ENCODE results near the gene OSER1. TPM values are rescaled to one million over a fixed set of nuclear protein-coding genes. Genes with fewer than 3 reads are reported as not detected.

OSER1 gene
- total and polyA plus RNA-seq, 2 of the 8 experiments (the other 6 are each of a cell fraction or from before 2014, with no cell fraction given) = 24.5 to 31.8 TPM

DNA sequence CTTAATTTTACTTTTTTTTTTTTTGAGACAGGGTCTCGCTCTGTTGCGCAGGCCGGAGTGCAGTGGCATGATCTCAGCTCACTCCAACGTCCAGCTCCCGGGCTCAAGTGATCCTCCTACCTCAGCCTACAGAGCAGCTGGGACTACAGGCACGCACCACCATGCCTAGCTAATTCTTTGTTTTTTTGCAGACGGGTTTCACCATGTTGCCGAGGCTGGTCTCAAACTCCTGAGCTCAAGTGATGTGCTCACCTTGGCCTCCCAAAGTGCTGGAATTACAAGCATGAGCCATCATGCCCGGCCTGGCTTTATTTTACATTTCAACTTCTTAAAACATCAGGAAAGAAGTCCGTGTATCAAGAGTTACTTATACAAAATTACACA is 5.7 kb downstream of the OSER1 start:
- Histone ChIP-seq H3K14ac (ENCODE audit: insufficient read length) (no peak overlapping the region), H4K20me1 (replicated peaks in 1 of 2; ENCODE audit: control insufficient read depth in 1 of 2, insufficient read depth in 2 of 2, low read length in 2 of 2) (peaks cover 7 to 8% of the 10 kb centered on the region in 2 experiments), H4K8ac (ENCODE audit: extremely low read depth, insufficient read depth, low read length) (no peak overlapping the region), H3K9ac (replicated peaks in 1 of 4; ENCODE audit: extremely low read depth in 1 of 4, low read depth in 3 of 4, low read length in 3 of 4) (no peak overlapping the region), H4K5ac (ENCODE audit: insufficient read length, low read depth, low read length) (no peak overlapping the region), H3K79me1 (ENCODE audit: low read depth, low read length) (peaks cover 2% of the 10 kb centered on the region), H3K79me2 (ENCODE audit: control insufficient read depth in 1 of 2, insufficient read depth in 2 of 2, low read length in 2 of 2) (peaks cover 11 to 74% of the 10 kb centered on the region in 2 experiments), H3K18ac (ENCODE audit: extremely low read depth, low read length) (no peak overlapping the region), H3K23me2 (ENCODE audit: low read depth, low read length) (peaks cover 3% of the 10 kb centered on the region; the same call in 1 of the 2 replicates), H2BK15ac (ENCODE audit: low read length) (no peak overlapping the region), H4K91ac (replicated peaks; ENCODE audit: insufficient read length, low read length) (no peak overlapping the region), H3K27ac (ENCODE audit: low read depth, low read length) (no peak overlapping the region), H3K9me3 (ENCODE audit: insufficient read depth in 2 of 2, low read depth in 1 of 2, low read length in 1 of 2) (no peaks in the 10 kb centered on the region), H2BK120ac (replicated peaks; ENCODE audit: low read depth, low read length) (no peak overlapping the region), H3K36me3 (ENCODE audit: control insufficient read depth in 2 of 4, insufficient read depth in 4 of 4, low read length in 3 of 4) (peaks cover 4 to 52% (median 25%) of the 10 kb centered on the region in 4 experiments; a peak in 7 of 8 replicates), H3K56ac (replicated peaks; ENCODE audit: insufficient read length, low read depth, low read length) (no peak overlapping the region), H2BK12ac (ENCODE audit: low read depth, low read length) (no peak overlapping the region), H3K4me2 (ENCODE audit: insufficient read depth in 1 of 2, low read depth in 2 of 2, low read length in 2 of 2) (no peak overlapping the region), H2AFZ (ENCODE audit: low read length) (no peak overlapping the region), H3K4ac (replicated peaks; ENCODE audit: insufficient read length, low read depth, low read length) (no peak overlapping the region), H3K23ac (ENCODE audit: insufficient read length) (no peak overlapping the region), H3K4me3 (ENCODE audit: extremely low read depth in 1 of 4, insufficient read depth in 2 of 4, low read depth in 3 of 4, low read length in 4 of 4) (no peak overlapping the region), H3K27me3 (replicated peaks in 1 of 4; ENCODE audit: control insufficient read depth in 3 of 4, extremely low read depth in 1 of 4, insufficient read depth in 3 of 4, low read length in 3 of 4) (no peaks in the 10 kb centered on the region), H2BK20ac (ENCODE audit: low read length) (no peak overlapping the region), H3K4me1 (replicated peaks in 1 of 4; ENCODE audit: control insufficient read depth in 3 of 4, insufficient read depth in 4 of 4, low read length in 3 of 4) (peaks cover 0 to 4% (median 2%) of the 10 kb centered on the region in 4 experiments; a peak in 3 of 7 replicates), H2AK5ac (ENCODE audit: low read depth, low read length) (no peak overlapping the region), H2BK5ac (ENCODE audit: low read depth, low read length) (no peak overlapping the region)
- WGBS, 2 experiments (ENCODE audit: extremely low coverage in 1 of 2, insufficient coverage in 1 of 2, insufficient read length in 1 of 2, insufficient replicate concordance in 2 of 2, low coverage in 1 of 2, low lambda C conversion rate in 2 of 2, missing lambda C conversion rate in 1 of 2) = 91% methylated on average over 10 of the region's 10 CpGs; no CpG with 5 or more reads in 1 of the 2 experiments
- FAIRE-seq (no peak), DNase-seq (ENCODE audit: low read depth in 1 of 2, low spot score in 2 of 2) (no peak)
- CTCF ChIA-PET (ENCODE audit: partially characterized antibody) = interaction anchor here (0.7 kb wide), 1 partner anchor 88 kb away, joined by 3 read pairs; no protein-coding TSS in a partner anchor
- POLR2A ChIA-PET (ENCODE audit: partially characterized antibody) = interaction anchor here (0.7 kb wide), 1 partner anchor 10 kb away, joined by 3 read pairs; no protein-coding TSS in a partner anchor
- no peak for TF ChIP-seq RBBP5 (IDR thresholded peaks at IDR 0.05; ENCODE audit: borderline replicate concordance, low read depth, low read length)
- no peak for TF ChIP-seq BRCA1 (IDR thresholded peaks at IDR 0.05; ENCODE audit: low read depth, low read length)
- no peak for TF ChIP-seq CTCF (IDR thresholded peaks at IDR 0.05; ENCODE audit: control extremely low read depth in 1 of 3, insufficient read depth in 1 of 3, low read depth in 1 of 3, low read length in 3 of 3)
- no peak for TF ChIP-seq CREB1 (IDR thresholded peaks at IDR 0.05)
